HS-27A (cell line): ENCODE measurements around the gene XPO6.

Source experiments
- DNase-seq: peaks from one replicate; pipeline ENCODE4 v3.0.0-alpha.2; 2012; ENCODE audit warnings: low read depth, missing footprints

XPO6 gene

GRCh38 chr16:28182801-28183200, 29.0 kb downstream of the XPO6 start:
- no peak for DNase-seq

- no peak for DNase-seq
Observed at GRCh38 chr16:28182183-28182582, 29.6 kb downstream of the XPO6 start.

GRCh38 chr16:28181515-28181914, 30.2 kb downstream of the XPO6 start:
- peak; percentile 80 for DNase-seq

- DNase-seq = no peak
Observed at GRCh38 chr16:28180655-28181460, 30.9 kb downstream of the XPO6 start.

- no peak for DNase-seq
Observed at GRCh38 chr16:28179354-28179753, 32.4 kb downstream of the XPO6 start.

GRCh38 chr16:28175715-28176114, 36.0 kb downstream of the XPO6 start:
- no peak for DNase-seq

GRCh38 chr16:28172336-28172735, 39.4 kb downstream of the XPO6 start:
- DNase-seq = no peak

- DNase-seq = no peak
Observed at GRCh38 chr16:28171816-28172215, 39.9 kb downstream of the XPO6 start.

- DNase-seq = no peak
Observed at GRCh38 chr16:28168991-28169554, 42.7 kb downstream of the XPO6 start.

GRCh38 chr16:28167730-28168129, 44.0 kb downstream of the XPO6 start:
- no peak for DNase-seq

- DNase-seq = no peak
Observed at GRCh38 chr16:28167221-28167620, 44.5 kb downstream of the XPO6 start.

GRCh38 chr16:28166394-28167208, 45.2 kb downstream of the XPO6 start:
- no peak for DNase-seq

GRCh38 chr16:28165598-28165997, 46.2 kb downstream of the XPO6 start:
- DNase-seq = no peak

- DNase-seq = no peak
Observed at GRCh38 chr16:28164140-28164539, 47.6 kb downstream of the XPO6 start.

GRCh38 chr16:28163699-28164098, 48.1 kb downstream of the XPO6 start:
- no peak for DNase-seq

- no peak for DNase-seq
Observed at GRCh38 chr16:28162326-28162877, 49.4 kb downstream of the XPO6 start.

- no peak for DNase-seq
Observed at GRCh38 chr16:28161626-28162025, 50.1 kb downstream of the XPO6 start.

- no peak for DNase-seq
Observed at GRCh38 chr16:28158136-28158535, 53.6 kb downstream of the XPO6 start.

- no peak for DNase-seq
Observed at GRCh38 chr16:28156056-28156680, 55.6 kb downstream of the XPO6 start.

- no peak for DNase-seq
Observed at GRCh38 chr16:28155293-28155692, 56.5 kb downstream of the XPO6 start.

- no peak for DNase-seq
Observed at GRCh38 chr16:28151180-28151579, 60.6 kb downstream of the XPO6 start.
